Measurements from ENCODE around the gene ARSI. TPM values are rescaled to one million over a fixed set of nuclear protein-coding genes. Genes with fewer than 3 reads are reported as not detected.

The ARSI gene
- polyA plus RNA-seq, 1 of the 3 experiments (the other 2 are of a cell fraction), result 0.20 TPM

DNA sequence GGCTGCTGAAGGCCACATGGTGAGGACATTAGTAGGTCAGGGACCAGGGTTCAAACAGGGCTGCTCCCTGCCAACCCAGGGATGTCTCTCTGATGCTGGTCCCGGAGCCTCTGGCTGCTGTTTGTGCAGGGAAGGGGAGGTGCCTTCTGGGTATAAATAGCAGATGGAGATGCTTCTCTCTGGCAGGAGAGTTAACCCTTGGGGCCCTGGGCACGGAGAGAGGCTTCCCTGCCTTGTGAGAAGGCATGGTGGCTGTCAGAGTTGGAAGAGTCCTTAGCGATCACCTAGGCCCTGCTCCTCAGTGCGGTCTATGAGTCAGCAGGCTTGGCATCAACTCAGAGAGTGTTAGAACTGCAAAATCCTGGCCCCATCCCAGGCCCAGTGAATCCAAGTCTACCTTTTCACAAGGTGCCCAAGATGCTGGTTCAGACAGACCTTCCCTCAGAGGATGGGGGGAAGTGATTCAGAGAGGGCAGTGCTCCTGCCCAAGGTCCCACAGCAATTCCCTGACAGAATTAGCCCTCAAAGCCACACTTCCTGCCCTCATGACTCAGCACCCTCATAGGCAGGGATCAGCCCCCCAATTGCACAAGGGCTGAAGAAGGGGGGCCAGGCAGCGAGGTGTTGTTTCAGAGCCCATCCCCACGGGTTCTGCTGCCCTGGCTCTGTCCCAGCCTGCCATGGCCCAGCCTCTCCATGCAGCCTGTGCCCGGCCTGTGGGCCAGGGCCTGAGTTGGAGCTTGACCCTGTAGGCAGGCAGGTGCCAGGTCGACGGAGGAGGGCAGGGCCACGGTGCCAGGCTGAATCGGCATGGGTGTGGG lies 38.7 kb downstream of the ARSI start:
- Histone ChIP-seq H3K4me1 (ENCODE audit: control insufficient read depth in 1 of 2, insufficient read depth in 2 of 2, low read depth in 1 of 2, low read length in 1 of 2) (peaks cover 19 to 31% of the 10 kb centered on the region in 2 experiments; a peak in 3 of 4 replicates), H3K27ac (ENCODE audit: low read depth in 2 of 2, low read length in 1 of 2) (peak overlapping the region in 1 of 2 experiments; percentile 67; a peak in 2 of 4 replicates), H3K9me3 (no peaks in the 10 kb centered on the region), H3K79me2 (ENCODE audit: insufficient read depth) (no peaks in the 10 kb centered on the region), H4K20me1 (ENCODE audit: insufficient read depth) (no peaks in the 10 kb centered on the region), H3K4me2 (peak overlapping the region; percentile 81), H2AFZ (ENCODE audit: low read depth) (no peak overlapping the region), H3K27me3 (ENCODE audit: insufficient read depth) (no peaks in the 10 kb centered on the region), H3F3A (replicated peaks; ENCODE audit: insufficient read depth) (no peaks in the 10 kb centered on the region), H3K9me2 (no peaks in the 10 kb centered on the region), H3K9ac (peak overlapping the region; percentile 41; the same call in 1 of the 2 replicates), H3K4me3 (ENCODE audit: low read depth in 2 of 2, low read length in 1 of 2) (peak overlapping the region; percentile 1 to 49; a peak in 3 of 4 replicates), H3K36me3 (replicated peaks in 1 of 2; ENCODE audit: control insufficient read depth in 1 of 2, insufficient read depth in 2 of 2, low read length in 1 of 2) (no peaks in the 10 kb centered on the region)
- POLR2A ChIA-PET, result no interaction called here
- WGBS (ENCODE audit: low lambda C conversion rate), result 29% methylated on average over 6 of the region's 11 CpGs
- DNase-seq, result peak; percentile 82
- CTCF ChIA-PET, result interaction anchor here (0.5 to 4.0 kb wide), 4 partner anchors 8 to 109 kb away, joined by 3 to 15 read pairs (median 6); no protein-coding TSS in a partner anchor
- TF ChIP-seq, protein P1, sequence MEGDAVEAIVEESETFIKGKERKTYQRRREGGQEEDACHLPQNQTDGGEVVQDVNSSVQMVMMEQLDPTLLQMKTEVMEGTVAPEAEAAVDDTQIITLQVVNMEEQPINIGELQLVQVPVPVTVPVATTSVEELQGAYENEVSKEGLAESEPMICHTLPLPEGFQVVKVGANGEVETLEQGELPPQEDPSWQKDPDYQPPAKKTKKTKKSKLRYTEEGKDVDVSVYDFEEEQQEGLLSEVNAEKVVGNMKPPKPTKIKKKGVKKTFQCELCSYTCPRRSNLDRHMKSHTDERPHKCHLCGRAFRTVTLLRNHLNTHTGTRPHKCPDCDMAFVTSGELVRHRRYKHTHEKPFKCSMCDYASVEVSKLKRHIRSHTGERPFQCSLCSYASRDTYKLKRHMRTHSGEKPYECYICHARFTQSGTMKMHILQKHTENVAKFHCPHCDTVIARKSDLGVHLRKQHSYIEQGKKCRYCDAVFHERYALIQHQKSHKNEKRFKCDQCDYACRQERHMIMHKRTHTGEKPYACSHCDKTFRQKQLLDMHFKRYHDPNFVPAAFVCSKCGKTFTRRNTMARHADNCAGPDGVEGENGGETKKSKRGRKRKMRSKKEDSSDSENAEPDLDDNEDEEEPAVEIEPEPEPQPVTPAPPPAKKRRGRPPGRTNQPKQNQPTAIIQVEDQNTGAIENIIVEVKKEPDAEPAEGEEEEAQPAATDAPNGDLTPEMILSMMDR (IDR thresholded peaks at IDR 0.05), result no peak
- TF ChIP-seq, protein P2, sequence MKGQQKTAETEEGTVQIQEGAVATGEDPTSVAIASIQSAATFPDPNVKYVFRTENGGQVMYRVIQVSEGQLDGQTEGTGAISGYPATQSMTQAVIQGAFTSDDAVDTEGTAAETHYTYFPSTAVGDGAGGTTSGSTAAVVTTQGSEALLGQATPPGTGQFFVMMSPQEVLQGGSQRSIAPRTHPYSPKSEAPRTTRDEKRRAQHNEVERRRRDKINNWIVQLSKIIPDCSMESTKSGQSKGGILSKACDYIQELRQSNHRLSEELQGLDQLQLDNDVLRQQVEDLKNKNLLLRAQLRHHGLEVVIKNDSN (IDR thresholded peaks at IDR 0.05; ENCODE audit: borderline replicate concordance, low read depth), result no peak
- peak; percentile 90 for TF ChIP-seq NFIC (IDR thresholded peaks at IDR 0.05; ENCODE audit: borderline replicate concordance)
- peak in 1 of 2 experiments; percentile 75; a peak in 1 of 4 replicates for TF ChIP-seq EP300 (IDR thresholded peaks at IDR 0.05; ENCODE audit: borderline replicate concordance in 1 of 2, low read depth in 1 of 2, low read length in 1 of 2)
- peak; percentile 76 for TF ChIP-seq FOSL2 (IDR thresholded peaks at IDR 0.05; ENCODE audit: borderline replicate concordance, low read depth)
- TF ChIP-seq RAD21 (IDR thresholded peaks at IDR 0.05; ENCODE audit: low read length), result no peak; the same call in 1 of the 2 replicates
- TF ChIP-seq, protein P3, sequence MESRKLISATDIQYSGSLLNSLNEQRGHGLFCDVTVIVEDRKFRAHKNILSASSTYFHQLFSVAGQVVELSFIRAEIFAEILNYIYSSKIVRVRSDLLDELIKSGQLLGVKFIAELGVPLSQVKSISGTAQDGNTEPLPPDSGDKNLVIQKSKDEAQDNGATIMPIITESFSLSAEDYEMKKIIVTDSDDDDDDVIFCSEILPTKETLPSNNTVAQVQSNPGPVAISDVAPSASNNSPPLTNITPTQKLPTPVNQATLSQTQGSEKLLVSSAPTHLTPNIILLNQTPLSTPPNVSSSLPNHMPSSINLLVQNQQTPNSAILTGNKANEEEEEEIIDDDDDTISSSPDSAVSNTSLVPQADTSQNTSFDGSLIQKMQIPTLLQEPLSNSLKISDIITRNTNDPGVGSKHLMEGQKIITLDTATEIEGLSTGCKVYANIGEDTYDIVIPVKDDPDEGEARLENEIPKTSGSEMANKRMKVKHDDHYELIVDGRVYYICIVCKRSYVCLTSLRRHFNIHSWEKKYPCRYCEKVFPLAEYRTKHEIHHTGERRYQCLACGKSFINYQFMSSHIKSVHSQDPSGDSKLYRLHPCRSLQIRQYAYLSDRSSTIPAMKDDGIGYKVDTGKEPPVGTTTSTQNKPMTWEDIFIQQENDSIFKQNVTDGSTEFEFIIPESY (IDR thresholded peaks at IDR 0.05; ENCODE audit: borderline replicate concordance, low read depth), result no peak
- no peak for TF ChIP-seq NRF1 (IDR thresholded peaks at IDR 0.05; ENCODE audit: low read depth, low read length)
- no peak for TF ChIP-seq MXI1 (IDR thresholded peaks at IDR 0.05; ENCODE audit: low read depth, low read length)
- TF ChIP-seq GABPA (IDR thresholded peaks at IDR 0.05; ENCODE audit: low read depth), result no peak
- TF ChIP-seq, protein P4, sequence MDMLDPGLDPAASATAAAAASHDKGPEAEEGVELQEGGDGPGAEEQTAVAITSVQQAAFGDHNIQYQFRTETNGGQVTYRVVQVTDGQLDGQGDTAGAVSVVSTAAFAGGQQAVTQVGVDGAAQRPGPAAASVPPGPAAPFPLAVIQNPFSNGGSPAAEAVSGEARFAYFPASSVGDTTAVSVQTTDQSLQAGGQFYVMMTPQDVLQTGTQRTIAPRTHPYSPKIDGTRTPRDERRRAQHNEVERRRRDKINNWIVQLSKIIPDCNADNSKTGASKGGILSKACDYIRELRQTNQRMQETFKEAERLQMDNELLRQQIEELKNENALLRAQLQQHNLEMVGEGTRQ (IDR thresholded peaks at IDR 0.05; ENCODE audit: borderline replicate concordance, low read depth, low read length), result no peak
- TF ChIP-seq RCOR1 (IDR thresholded peaks at IDR 0.05; ENCODE audit: low read length), result no peak
- TF ChIP-seq POLR2AphosphoS5 (IDR thresholded peaks at IDR 0.05; ENCODE audit: low read depth, low read length), result peak; percentile 82
- peak; percentile 89 for TF ChIP-seq SIN3A (IDR thresholded peaks at IDR 0.05; ENCODE audit: borderline replicate concordance, low read depth, low read length)
- no peak for TF ChIP-seq YY1 (IDR thresholded peaks at IDR 0.05; ENCODE audit: low read depth)
- peak; percentile 59; the same call in 1 of the 2 replicates for TF ChIP-seq TAF1 (IDR thresholded peaks at IDR 0.05; ENCODE audit: borderline replicate concordance, low read depth, low read length)
- no peak for TF ChIP-seq CHD2 (IDR thresholded peaks at IDR 0.05; ENCODE audit: low read length, partially characterized antibody)
- no peak for TF ChIP-seq EZH2phosphoT487 (IDR thresholded peaks at IDR 0.05; ENCODE audit: borderline replicate concordance, low read depth)
- peak; percentile 82; the same call in 1 of the 2 replicates for TF ChIP-seq MEF2A (IDR thresholded peaks at IDR 0.05; ENCODE audit: borderline replicate concordance, low read depth)
- TF ChIP-seq GATA2 (CRISPR knock-in tag; IDR thresholded peaks at IDR 0.05), result no peak
- TF ChIP-seq, protein P5, sequence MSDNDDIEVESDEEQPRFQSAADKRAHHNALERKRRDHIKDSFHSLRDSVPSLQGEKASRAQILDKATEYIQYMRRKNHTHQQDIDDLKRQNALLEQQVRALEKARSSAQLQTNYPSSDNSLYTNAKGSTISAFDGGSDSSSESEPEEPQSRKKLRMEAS (IDR thresholded peaks at IDR 0.05; ENCODE audit: low read depth), result peak; percentile 83
- TF ChIP-seq TEAD4 (IDR thresholded peaks at IDR 0.05; ENCODE audit: borderline replicate concordance, insufficient read depth), result no peak
- no peak for TF ChIP-seq RFX5 (IDR thresholded peaks at IDR 0.05; ENCODE audit: low read length)
- TF ChIP-seq RXRA (IDR thresholded peaks at IDR 0.05; ENCODE audit: borderline replicate concordance, low read depth), result no peak; the same call in 1 of the 2 replicates
- TF ChIP-seq ELF1 (IDR thresholded peaks at IDR 0.05), result no peak
- peak; percentile 77; the same call in 1 of the 2 replicates for TF ChIP-seq JUND (IDR thresholded peaks at IDR 0.05)
